Activated CD4-positive, alpha-beta T cell treated with anti-CD3 and anti-CD28 coated beads, Interleukin-2, Interleukin-6, amounts not matched to agents 100 ng/mL and 50 ng/mL, durations not matched to agents 16 hours and 8 hours (primary cell): ENCODE measurements around the gene KRTAP26-1.

Source experiments
- DNase-seq: peaks from one replicate; pipeline ENCODE4 v3.0.0-alpha.2; 2020

The KRTAP26-1 gene, protein sequence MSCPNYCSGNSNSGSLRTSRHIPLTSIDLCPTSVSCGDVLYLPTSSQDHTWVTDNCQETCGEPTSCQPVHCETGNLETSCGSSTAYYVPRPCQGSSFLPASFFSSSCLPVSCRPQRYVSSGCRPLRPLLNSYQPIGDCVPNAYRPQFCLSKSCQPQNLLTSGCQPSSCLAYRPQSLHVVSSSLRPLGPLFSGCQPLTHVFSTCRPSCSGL

GRCh38 chr21:30320215-30320614 lies at the start of gene KRTAP26-1:
TSS of gene KRTAP26-1 (minus strand) at chr21:30320315. CDS start at chr21:30320035, 280 bp downstream.
- no peak for DNase-seq

DNA sequence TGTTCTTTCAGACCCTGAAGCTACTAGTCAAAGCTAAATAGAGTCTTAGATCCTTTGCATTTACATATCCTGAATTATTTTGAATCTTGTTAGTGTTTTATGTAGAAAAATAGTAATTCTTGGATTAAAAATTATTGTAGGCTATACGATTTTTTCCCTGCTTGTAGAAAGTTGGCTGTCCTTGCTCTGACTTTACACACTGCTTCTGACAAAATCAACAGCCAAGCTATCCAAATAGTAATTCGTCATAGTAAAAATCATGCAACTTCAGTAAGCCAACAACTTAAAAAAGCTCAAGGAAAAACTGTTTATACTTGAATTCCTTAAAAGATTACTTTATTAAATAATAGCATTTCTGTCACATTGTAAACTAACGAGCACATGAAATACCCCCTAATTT lies 35.8 kb upstream of the KRTAP26-1 start:
- DNase-seq = no peak

- no peak for DNase-seq
Observed at GRCh38 chr21:30354308-30355005, 34.3 kb upstream of the KRTAP26-1 start.

DNA sequence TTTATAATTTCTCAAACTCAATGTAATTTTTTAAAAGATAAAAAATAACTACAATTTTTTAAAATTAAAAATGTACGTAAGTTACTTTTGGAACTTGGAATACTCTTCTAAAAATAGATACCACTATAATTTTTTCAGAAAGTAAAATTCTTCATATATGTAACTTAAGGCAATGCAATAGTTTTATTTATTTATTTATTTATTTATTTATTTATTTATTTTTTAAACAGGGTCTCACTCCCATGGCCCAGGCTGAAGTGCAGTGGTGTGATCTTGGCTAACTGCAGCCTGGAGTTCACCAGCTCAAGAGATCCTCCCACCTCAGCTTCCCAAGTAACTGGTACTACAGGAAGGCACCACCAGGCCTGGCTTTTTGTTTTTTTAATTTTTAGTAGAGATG lies 31.4 kb upstream of the KRTAP26-1 start:
- no peak for DNase-seq

DNA sequence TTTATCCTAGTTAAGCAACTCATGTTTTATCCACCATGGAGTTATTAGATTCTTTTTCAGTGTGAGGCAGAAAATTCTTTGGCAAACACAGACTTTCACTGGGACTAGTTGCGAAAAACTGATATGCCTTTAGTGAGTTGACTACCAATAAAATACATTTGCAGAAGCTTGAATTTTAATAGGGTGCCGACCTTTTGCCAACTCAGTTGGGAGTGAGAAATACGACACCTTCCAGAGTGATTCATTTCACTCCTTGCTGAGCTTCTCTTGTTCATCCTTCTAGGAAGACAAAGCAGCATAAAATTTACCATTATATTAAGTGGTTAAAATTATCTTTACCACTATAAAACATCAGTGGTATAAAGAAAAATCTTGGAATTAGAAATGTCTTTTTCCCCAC lies 29.5 kb upstream of the KRTAP26-1 start:
- no peak for DNase-seq

- no peak for DNase-seq
Observed at GRCh38 chr21:30348506-30348905, 28.4 kb upstream of the KRTAP26-1 start, which contains the start of gene KRTAP23-1. TSS of gene KRTAP23-1 (minus strand) at chr21:30348606. CDS start at chr21:30348606, 0 bp downstream.

DNA sequence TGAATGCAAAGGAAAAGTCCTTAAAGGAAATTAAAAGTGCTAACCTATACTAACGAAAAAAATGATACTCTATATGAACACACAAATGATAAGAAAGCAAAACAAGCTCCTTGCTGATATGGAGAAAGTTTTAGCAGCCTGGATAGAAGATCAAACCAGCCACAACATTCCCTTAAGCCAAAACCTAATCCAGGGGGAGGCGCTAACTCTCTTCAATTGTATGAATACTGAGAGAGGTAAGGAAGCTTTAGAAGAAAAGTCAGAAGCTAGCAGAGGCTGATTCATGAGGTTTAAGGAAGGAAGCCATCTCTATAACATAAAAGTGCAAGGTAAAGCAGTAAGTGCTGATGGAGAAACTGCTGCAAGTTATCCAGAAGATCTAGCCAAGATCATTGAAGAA lies 24.9 kb upstream of the KRTAP26-1 start:
- DNase-seq = no peak

DNA sequence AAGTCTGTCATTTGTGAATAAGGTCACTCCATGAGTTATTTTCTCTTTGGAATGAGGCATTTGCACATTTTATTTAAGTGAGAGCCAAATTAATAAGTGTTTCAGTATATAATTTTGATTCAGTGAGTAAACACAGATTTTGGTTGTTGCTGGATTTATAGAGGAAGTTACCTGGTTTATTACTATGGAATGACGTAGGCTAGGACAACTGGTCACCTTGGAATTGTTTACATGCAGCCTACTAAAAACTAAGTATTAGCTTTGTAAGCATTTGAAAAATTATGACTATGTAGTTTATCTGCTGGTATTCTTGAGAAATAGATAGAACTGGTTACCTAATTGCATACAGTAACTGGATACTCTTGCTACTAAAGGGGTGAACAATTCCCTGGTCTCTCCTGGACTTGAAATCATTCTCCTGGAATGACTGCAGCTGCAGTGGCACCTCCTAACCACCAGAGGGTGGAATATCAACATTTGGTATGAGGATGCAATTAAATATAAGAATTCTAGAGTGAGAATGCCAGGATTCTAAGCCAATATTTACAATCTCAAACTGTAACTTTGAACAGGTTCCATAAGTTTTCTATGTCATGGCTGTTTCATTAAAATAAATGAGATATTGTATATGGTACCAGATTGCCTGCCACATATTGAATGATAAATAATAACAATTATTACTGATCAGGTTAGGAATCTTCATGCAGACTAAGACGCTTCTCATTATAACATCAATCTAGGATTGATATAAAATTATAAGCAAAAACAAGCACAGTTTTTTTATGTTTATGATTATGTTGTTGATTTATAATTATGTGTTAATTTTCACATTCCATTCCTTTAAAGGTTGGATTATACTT lies 20.8 kb upstream of the KRTAP26-1 start:
- DNase-seq = peak; percentile 39

DNA sequence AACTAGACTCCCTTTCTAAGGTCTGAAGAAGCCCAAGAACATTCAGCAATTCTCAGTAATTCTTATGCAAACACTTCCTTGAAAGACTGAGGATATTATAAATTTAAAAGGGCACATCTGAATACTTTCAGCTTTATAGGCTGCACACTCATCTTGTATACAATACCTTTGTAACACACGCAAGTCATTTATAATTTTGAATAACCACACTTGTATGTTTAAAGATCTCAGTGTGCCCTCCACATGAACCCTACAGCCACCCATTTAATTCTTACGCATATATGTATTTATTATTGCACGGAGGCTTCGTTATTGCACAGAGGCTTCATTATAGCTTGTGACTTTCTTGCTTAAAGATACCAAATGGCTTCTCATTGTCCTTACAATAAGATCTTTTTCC lies 18.6 kb upstream of the KRTAP26-1 start:
- no peak for DNase-seq

DNA sequence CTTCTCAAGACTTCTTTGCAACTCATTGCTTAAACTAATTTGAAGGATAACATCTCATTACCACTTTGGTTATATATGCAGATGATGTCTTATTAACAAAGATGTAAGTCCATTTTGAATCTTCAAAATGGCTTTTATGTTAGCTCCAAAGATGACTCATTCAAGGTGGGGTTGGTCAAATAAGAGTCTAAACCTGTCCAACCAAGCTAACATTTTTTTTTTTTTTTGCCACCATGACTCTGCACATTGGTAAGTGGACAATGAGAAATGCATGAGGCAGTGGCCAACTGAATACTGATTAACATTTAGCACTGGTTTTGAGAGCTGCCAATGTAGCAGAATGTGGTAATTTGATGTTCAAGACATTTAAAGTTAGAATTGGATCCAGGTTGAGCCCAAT lies 17.7 kb upstream of the KRTAP26-1 start:
- DNase-seq = no peak

DNA sequence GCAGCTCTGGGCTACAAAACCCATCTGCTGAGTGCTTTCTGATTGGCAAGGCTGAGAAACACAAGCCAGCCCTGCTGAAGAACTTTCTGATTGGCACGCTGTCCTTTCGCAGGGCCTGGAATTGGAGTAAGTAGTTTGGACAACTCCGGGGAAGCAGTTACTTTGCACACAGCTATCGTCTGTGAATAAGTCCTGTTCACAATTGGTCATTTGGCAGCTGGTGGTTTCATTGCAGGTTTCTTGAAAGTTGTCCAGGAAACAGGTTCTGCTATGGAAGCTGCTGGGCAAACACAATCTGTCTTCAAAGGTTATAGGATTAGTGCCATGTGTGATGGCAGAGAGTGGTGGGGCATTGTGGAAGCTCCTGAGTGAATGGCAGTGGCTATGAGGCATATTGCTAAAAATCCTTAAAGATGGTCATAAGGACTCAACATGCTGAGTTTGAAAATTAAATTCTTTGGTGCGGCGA lies 17.2 kb upstream of the KRTAP26-1 start, which contains the start of gene KRTAP27-1:
Gene KRTAP27-1, minus strand, starts transcription at position 419 of the 469 bp plus-strand sequence. Its CDS starts 26 bp downstream, at position 393.
- no peak for DNase-seq

DNA sequence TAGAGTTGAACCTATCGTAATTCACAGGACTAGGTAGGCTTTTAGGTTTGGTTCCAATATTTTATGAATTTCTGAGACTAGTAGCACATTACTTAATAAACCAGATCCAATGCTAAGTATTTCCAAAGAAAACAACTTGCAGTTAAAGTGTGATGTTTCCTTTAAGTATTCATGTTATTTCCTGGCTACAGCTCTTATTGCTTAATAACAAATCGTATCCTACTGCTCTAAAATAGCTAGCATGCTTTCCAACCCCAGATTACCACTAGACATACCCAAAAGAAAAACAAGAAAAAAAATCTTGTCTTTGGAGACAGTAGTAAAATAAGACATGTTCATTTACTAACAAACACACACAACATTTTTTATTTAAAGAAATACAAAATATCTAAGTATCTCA lies 16.5 kb upstream of the KRTAP26-1 start:
- DNase-seq = no peak

GRCh38 chr21:30333736-30334135 lies 13.6 kb upstream of the KRTAP26-1 start:
- DNase-seq = no peak

GRCh38 chr21:30332681-30333080 lies 12.6 kb upstream of the KRTAP26-1 start:
- no peak for DNase-seq

DNA sequence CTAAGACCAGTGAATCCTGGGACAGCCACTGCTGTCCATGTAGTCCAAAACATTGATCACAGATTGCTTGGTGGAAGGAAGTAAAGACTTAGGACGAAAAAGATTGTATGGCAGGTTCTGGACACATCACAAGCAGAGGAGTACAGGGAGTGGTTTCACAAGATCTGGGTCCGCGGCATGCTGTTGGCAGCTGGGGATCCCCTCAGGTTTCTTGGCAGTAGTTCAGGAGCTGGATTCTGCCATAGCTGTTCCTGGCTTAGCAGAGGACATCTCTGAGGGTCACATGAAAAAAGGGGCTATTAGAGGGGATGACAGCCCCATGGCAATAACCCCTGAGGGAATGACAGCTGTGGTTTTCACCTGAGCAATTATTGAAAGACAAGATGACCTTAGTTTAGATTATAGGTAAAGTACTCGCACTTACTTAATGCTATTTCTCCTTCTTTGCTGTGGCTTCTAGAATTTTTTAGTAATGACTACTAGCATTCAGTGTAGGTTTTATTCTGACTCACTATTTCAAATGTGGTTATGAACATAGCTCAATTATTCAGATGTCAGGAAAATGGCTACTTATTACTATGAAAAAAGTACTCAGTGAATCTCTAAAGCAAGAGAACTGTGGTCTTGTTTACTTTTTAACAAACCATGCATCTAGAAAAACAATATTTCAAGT lies 9.2 kb upstream of the KRTAP26-1 start:
- DNase-seq = no peak

GRCh38 chr21:30326390-30326789 lies 6.3 kb upstream of the KRTAP26-1 start:
- DNase-seq = no peak

DNA sequence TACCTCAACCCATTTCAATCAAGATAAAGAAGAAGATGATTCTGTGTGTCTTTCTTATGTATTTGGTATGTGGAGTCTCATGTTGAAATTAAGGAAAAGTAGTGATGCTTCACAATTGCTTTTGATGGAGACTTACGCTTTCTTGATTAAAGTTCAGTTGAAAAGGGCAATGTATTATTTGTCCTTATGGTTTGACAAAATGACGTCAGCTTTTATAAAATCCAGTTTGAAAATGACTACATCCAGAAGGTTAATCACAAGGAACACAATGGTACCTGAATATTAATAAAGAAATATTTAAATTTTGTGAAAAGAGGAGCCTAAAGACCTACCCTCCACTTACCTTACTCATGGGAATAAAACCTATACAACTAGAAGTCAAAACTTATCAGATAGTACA lies 4.4 kb downstream of the KRTAP26-1 start:
- no peak for DNase-seq

DNA sequence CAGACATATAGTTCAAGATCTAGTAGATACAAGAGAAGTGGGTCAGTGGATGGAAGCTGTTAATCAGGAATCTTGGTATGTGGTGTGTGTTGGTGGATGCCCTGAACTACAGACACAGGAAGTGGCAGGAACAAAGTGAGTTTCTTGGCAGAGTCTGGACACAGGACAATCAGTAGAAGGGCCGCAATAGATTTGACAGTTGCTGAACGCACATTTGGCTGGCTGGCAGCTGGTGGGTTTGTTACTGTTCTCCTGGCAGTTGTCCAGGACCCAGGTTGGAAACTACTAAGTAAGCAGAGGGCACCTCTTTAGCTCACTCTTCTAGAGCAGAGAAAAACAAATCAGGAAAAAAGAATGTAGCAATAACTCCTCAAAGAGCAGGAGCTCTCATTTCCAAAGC lies 13.2 kb downstream of the KRTAP26-1 start:
- DNase-seq = no peak

DNA sequence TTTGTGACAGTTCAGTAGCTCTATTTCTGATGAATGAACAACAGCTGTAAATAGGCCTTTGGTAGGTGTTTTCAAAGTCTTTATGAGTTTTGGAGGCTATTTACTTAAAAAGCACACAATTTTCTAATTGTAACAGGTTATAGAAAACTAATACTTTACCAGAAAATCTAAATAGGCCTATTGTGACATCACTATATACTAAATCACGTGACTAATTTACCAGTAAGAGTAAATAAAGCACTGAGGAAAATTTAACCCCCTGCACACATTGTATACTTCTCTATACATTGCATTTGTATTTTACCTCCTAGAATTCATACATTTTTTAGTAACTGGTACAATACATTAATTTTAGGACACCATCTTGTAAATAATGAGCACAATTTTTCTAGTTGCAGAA lies 15.0 kb downstream of the KRTAP26-1 start:
- no peak for DNase-seq

- DNase-seq = no peak
Observed at GRCh38 chr21:30289215-30289614, 30.9 kb downstream of the KRTAP26-1 start, which contains the start of gene KRTAP25-1. TSS of gene KRTAP25-1 (minus strand) at chr21:30289514. CDS start at chr21:30289490, 24 bp downstream.

DNA sequence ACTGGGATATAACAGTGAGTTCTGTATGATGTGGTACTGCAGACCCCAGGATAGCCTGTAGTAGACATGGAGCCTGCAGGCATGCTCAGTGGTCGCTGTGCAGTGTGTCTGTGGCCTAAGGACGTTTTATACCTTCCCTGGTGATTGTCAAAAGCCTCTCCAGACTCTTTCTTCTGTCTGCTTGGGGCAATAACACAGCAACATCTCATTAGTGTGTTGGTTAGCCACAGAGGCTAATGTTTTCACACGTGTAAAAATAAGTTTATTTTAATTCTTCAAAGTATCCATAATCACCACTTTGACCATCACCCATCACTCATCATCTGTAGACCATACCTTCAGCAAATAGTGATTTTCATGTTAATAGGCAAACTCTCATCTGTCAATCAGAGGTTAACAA lies 37.3 kb downstream of the KRTAP26-1 start, which contains the start of gene KRTAP24-1:
Gene KRTAP24-1, minus strand, starts transcription at position 101 of the 400 bp plus-strand sequence. Its CDS starts 18 bp downstream, at position 83.
- no peak for DNase-seq

DNA sequence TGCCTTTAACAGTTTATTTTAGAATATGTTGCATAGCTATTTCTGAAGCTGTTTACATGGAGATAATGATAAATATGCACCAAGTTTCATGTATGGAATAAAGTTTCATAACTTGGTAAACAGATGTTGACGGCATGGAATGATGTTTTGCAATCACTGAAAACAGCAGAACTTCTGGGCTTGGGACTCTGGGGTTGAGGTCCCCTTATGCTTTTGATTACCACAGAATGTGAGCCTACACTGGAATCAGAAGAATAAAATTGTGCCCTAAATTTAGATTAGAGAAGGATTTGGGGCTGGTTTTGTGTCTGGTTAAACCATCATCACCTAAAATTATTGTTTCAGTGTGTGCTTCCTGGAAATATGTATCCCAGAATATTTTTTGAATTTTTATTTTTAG lies 48.5 kb downstream of the KRTAP26-1 start:
- no peak for DNase-seq

- DNase-seq = no peak
Observed at GRCh38 chr21:30271156-30271555, 49.0 kb downstream of the KRTAP26-1 start.
